H1 (cell line): Measurements from ENCODE around the gene MXD3. TPM values are rescaled to one million over a fixed set of nuclear protein-coding genes. Genes with fewer than 3 reads are reported as not detected.

Experiments
- KDM1A ChIP-seq: fragments of 200-600, 300-600 bp; sonication (generic); IDR thresholded peaks from 2 replicates; pipeline ENCODE4 v1.7.1; 2016; ENCODE audit warnings: mild to moderate bottlenecking, low read length, borderline replicate concordance
- MAX ChIP-seq: IDR thresholded peaks from 2 replicates; pipeline ENCODE4 v1.6.1; 2012; ENCODE audit warnings: inconsistent platforms
- RNF2 ChIP-seq: fragments of 200-900, 300-1000 bp; sonication (generic); IDR thresholded peaks from 2 replicates; pipeline ENCODE4 v1.7.1; 2016; ENCODE audit warnings: borderline replicate concordance, low read depth, mild to moderate bottlenecking, antibody characterized with exemption, low read length; ENCODE audit not compliant: poor library complexity, severe bottlenecking; ENCODE audit errors: missing control alignments
- TCF12 ChIP-seq: IDR thresholded peaks from 2 replicates; pipeline ENCODE4 v1.6.1; 2011; ENCODE audit warnings: low read depth, mild to moderate bottlenecking, low read length
- YY1 ChIP-seq: IDR thresholded peaks from 2 replicates; pipeline ENCODE4 v1.6.1; 2011; ENCODE audit warnings: low read depth, mild to moderate bottlenecking, low read length
- polyA plus RNA-seq, 7 experiments: library from polyadenylated mRNA; depleted of rRNA in 3 of 7; stranded (reverse) in 5 of 7; unstranded in 2 of 7; fragments of >200 nt in 5 of 7; fragments of 200-250 nt in 2 of 7; gene quantifications; 1 replicate in 5 of 7; 2 replicates in 1 of 7; 4 replicates in 1 of 7; pipeline versions ENCODE4 v1.2.1 to v1.2.3, GENCODE V29; 2011 to 2013; ENCODE audit warnings: missing spikeins in 2 of 7, mixed read lengths in 2 of 7
- total RNA-seq: library from RNA; stranded (reverse); fragmentation: NEBNext Ultra II Directional; extraction: Animal tissue kit (Norgen Biotek cat#: 25700); gene quantifications from 2 replicates; pipeline ENCODE4 v1.2.1, GENCODE V29; 2021

MXD3 gene
- total and polyA plus RNA-seq, 2 of the 8 experiments (the other 6 are each of a cell fraction or from before 2014, with no cell fraction given): 6.5 to 7.7 TPM

GRCh38 chr5:177315411-177315810 lies 3.7 kb upstream of the MXD3 start (continued):
- TF ChIP-seq MAX (no peak), TCF12 (no peak), YY1 (no peak), RNF2 (no peak), KDM1A (no peak)
- TF ChIP-seq, all 59 proteins: peak for 0
